HG02840 (cell line): ENCODE results near the gene SV2C.

Source experiments
- ATAC-seq: cut with Tn5 transposase; IDR thresholded peaks from one replicate; pipeline ENCODE4 v1.9.1; 2021; ENCODE audit warnings: mild to moderate bottlenecking, moderate library complexity, moderate number of reproducible peaks; ENCODE audit not compliant: unreplicated experiment, low FRiP score

SV2C gene

GRCh38 chr5:76196457-76196856 is 113.3 kb downstream of the SV2C start:
- ATAC-seq: no peak

GRCh38 chr5:76196886-76197489 is 113.8 kb downstream of the SV2C start:
- ATAC-seq: no peak

DNA sequence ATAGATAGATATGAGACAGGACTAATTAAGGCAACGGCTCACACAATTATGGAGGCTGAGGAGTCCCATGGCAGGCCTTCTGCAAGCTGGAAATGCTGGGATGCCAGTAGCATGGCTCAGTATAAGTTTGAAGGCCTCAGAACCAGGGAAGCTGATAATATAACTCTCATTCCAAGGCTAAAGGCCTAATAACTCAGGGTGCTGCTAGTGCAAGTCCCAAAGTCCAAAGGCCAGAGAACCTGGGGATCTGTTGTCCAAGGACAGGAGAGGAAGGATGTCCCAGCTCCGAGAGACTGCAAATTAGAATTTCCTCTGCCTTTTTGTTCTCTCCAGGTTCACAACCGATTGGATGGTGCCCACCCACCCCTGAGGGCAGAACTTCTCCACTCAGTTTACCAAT is 114.5 kb downstream of the SV2C start:
- ATAC-seq: no peak

DNA sequence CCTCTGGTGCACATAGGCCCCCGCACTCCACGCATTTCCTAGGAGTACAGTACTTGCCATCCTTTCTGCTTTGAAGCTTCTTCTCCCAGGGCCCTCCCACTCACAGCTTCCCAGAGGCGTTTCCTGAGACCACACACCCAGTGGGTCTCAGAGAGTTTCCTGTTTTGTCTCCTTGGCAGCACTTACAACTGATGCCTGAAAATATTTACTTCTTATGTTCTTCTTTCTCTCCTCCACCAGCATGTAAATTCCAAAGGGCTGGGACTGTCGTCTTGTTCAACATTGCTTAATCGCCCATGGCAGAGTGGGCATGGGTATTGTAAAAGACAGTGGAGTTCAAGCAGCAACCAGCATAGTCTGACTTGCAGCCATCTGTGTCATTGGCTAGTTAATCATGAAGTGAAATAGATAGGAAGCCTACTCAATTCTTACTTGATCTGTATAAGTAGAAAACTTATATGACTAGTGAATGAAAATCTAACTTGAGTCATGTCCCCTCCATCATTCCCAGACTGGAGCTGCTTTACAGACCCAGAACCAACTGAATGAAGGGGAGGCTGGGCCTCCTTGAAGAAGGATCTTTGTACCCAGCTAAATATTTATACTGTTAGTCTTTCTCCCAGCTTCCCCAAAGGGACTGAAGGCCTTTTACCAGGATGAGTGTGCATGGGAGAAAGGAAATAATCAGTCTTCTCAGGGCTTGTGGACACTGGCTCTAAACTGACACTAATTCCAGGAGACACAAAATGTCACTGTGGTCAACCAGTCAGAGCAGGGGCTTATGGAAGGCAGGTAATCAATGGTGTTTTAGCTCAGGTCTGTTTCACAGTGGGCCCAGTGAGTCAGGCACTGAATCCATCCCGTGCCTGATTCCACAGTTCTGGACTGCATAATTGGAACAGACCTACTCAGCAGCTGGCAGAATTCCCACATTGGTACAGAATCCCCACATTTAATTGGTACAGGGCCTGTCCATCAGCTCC is 116.4 kb downstream of the SV2C start:
- no peak for ATAC-seq

DNA sequence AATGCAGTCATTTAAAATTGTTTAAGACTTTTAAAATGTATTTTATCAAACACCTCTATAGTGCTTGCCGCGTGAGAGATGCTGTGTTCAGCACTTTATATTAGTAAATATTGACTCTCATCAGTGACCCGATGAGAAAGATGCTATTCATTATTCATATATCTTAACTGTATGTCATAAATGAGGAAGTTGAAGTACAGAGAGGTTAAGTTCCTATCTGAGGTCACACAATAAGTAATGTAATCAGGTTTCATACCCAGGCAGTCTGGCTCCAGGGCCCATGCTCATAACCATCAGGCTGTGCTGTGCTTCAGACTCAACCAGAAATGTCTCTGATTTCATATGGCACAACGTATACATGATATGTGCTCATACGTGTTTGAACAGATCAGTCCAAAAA is 119.0 kb downstream of the SV2C start:
- no peak for ATAC-seq

DNA sequence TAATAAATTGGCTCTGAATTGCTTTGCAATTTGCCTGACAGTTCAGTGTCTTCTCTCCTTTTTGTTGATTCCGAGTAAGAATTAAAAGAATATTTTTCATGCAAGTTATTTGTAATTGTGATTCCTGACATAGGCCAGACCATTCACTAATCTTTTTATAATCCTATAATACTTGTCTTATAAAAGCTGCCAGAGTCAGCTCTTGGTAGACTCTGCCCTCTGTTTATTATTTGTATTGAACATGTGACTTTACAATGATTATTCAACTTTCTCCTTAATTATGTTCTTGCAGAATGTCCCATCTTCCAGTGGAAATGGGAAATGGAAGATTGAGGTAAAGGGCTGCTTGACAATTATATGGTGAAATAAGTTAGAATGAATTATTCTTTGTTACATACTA is 121.0 kb downstream of the SV2C start:
- ATAC-seq: no peak

- no peak for ATAC-seq
Observed at GRCh38 chr5:76204713-76205112, 121.5 kb downstream of the SV2C start.

- no peak for ATAC-seq
Observed at GRCh38 chr5:76207120-76207519, 123.9 kb downstream of the SV2C start.

GRCh38 chr5:76209297-76209696 is 126.1 kb downstream of the SV2C start:
- no peak for ATAC-seq

- ATAC-seq: no peak
Observed at GRCh38 chr5:76210946-76211345, 127.8 kb downstream of the SV2C start.

DNA sequence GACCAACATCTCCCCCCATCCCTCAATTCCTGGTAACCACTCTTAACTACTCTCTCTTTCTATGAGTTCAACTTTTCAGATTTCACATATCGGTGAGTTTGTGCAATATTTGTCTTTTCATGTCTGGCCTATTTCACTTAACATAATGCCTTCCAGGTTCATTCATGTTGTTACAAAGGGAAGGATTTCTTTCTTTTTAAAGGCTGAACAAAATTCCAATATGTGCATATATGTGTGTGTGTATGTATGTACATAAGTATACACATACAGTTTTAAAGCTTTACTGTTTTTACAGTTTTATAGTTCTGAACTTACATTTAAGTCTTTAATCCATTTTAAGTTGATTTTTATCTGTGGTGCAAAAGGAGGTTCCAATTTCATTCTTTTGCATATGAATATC is 130.7 kb downstream of the SV2C start:
- no peak for ATAC-seq

GRCh38 chr5:76216748-76217147 is 133.6 kb downstream of the SV2C start:
- ATAC-seq: no peak

GRCh38 chr5:76219636-76220035 is 136.5 kb downstream of the SV2C start:
- no peak for ATAC-seq

- no peak for ATAC-seq
Observed at GRCh38 chr5:76221311-76221710, 138.1 kb downstream of the SV2C start.

GRCh38 chr5:76222318-76222717 is 139.1 kb downstream of the SV2C start:
- ATAC-seq: no peak

- ATAC-seq: no peak
Observed at GRCh38 chr5:76223696-76224095, 140.5 kb downstream of the SV2C start.

- no peak for ATAC-seq
Observed at GRCh38 chr5:76224898-76225297, 141.7 kb downstream of the SV2C start.

GRCh38 chr5:76225336-76225735 is 142.2 kb downstream of the SV2C start:
- no peak for ATAC-seq

GRCh38 chr5:76229900-76230299 is 146.7 kb downstream of the SV2C start:
- no peak for ATAC-seq

DNA sequence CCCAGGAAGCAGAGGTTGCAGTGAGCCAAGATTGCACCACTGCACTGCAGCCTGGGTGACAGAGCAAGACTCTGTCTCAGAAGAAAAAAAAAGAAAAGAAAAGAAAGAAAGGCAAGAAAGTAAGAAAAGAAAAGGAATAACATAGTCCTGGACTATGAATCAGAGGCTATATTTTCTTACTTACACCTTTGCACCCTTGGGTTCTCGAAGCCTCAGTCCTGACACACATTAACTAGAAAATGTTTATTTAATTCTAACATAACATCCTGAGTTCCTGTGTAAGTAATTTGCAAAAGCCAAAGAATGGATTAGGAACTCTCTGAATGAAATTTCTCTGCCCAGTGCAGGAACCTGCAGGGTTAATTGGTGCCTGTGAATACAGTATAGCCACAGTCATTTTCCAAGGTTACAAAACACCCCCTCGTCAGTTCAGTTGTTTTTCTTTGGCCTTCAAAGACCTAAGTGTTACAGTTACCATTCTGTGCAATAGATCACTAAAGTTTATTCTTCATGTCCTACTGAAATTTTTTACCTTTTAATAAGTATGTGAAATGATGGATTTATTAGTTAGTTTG is 147.6 kb downstream of the SV2C start:
- ATAC-seq: no peak

- no peak for ATAC-seq
Observed at GRCh38 chr5:76234665-76235064, 151.5 kb downstream of the SV2C start.

DNA sequence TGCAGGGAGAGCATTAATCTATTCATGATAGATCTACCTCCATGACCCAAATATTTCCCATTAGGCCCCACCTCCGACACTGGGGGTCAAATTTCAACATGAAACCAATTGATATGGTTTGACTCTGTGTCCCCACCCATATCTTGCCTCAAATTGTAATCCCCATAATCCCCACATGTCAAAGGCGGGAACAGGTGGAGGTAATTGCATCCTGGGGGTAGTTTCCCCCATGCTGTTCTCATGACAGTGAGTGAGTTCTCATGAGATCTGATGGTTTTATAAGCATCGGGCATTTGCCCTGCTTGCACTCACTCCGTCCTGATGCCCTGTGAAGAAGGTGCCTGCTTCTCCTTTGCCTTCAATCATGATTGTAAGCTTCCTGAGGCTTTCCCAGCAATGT is 153.5 kb downstream of the SV2C start:
- no peak for ATAC-seq
